Measurements from ENCODE around the gene AOC3. TPM values are rescaled to one million over a fixed set of nuclear protein-coding genes. Genes with fewer than 3 reads are reported as not detected.

Gene AOC3, protein sequence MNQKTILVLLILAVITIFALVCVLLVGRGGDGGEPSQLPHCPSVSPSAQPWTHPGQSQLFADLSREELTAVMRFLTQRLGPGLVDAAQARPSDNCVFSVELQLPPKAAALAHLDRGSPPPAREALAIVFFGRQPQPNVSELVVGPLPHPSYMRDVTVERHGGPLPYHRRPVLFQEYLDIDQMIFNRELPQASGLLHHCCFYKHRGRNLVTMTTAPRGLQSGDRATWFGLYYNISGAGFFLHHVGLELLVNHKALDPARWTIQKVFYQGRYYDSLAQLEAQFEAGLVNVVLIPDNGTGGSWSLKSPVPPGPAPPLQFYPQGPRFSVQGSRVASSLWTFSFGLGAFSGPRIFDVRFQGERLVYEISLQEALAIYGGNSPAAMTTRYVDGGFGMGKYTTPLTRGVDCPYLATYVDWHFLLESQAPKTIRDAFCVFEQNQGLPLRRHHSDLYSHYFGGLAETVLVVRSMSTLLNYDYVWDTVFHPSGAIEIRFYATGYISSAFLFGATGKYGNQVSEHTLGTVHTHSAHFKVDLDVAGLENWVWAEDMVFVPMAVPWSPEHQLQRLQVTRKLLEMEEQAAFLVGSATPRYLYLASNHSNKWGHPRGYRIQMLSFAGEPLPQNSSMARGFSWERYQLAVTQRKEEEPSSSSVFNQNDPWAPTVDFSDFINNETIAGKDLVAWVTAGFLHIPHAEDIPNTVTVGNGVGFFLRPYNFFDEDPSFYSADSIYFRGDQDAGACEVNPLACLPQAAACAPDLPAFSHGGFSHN
- 10 to 100 TPM; 56.6 to 96.4 TPM for total RNA-seq
- long read RNA-seq, full-length matches to known transcripts: 8 of 28 reads
- long read RNA-seq, partial matches to known transcripts: 20 of 28 reads
- long read RNA-seq, other reads (novel, unspliced or antisense): 0 of 28 reads

- intact Hi-C loops (cut with DNase I): no loop called here
- DNase-seq: peak; percentile 54
These were observed at the start of gene AOC3 for GRCh38 chr17:42850954-42851353. Gene AOC3, plus strand, starts transcription at chr17:42851199. Its CDS starts 145 bp downstream, at chr17:42851344.

GRCh38 chr17:42803074-42803883, 47.7 kb upstream of the AOC3 start:
- intact Hi-C loops (cut with DNase I): no loop called here
- no peak for DNase-seq
- no peak for ATAC-seq

More at GRCh38 chr17:42850954-42851353, at the start of gene AOC3:
- peak; percentile 49 to 58 for ATAC-seq

DNA sequence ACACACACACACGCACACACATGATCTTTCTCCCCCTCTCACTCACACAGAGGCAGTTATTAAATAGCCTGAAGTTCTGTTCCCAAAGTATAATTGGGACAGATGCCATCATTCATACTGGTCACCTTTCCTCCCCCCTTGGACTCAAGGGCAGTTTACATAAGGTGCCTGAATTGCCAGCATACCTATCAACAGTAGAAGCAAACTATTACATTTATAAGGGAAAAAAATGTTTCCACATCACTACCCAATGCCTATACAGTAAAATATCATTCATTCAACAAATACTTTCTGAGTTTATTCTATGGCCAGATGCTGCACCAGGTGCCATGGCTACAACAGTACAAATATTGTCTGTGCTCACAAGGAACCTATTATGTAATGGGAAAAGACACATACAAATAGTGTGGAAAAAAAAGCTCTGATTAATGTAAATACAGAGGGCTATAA, 46.1 kb upstream of the AOC3 start:
- DNase-seq: no peak
- intact Hi-C loops (cut with DNase I): no loop called here
- ATAC-seq: no peak

- ATAC-seq (no peak), DNase-seq (no peak)
- intact Hi-C loops (cut with DNase I): no loop called here
These were observed 44.8 kb upstream of the AOC3 start for GRCh38 chr17:42806249-42806648.

DNA sequence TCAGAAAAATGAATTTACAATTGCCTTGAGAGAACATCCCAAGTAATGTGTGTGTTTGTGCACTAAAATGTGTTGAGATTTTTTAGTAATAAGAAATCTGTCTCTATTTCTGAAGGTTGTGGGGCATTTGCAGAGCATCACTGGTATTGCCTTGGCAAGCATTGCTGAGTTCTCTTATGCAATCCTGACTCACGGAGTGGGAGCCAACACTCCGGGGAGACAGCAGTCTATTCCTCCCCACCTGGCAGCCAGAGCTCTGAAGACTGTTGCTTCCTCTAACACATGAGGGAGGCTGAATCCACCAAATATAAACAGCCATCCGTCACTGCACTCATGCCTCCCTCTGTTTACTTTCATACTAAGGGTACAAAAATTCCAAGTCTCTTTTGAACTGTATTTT, 41.7 kb upstream of the AOC3 start:
- peak; percentile 46 for DNase-seq
- peak; percentile 55 to 96 for ATAC-seq
- intact Hi-C loops (cut with DNase I): no loop called here

GRCh38 chr17:42814633-42815399, 36.2 kb upstream of the AOC3 start:
- DNase-seq (no peak), ATAC-seq (peak in 1 of 2 donors; percentile 34)
- intact Hi-C loops (cut with DNase I): no loop called here

- no peak for DNase-seq
- intact Hi-C loops (cut with DNase I): no loop called here
These were observed 33.1 kb upstream of the AOC3 start for GRCh38 chr17:42817866-42818265.

DNA sequence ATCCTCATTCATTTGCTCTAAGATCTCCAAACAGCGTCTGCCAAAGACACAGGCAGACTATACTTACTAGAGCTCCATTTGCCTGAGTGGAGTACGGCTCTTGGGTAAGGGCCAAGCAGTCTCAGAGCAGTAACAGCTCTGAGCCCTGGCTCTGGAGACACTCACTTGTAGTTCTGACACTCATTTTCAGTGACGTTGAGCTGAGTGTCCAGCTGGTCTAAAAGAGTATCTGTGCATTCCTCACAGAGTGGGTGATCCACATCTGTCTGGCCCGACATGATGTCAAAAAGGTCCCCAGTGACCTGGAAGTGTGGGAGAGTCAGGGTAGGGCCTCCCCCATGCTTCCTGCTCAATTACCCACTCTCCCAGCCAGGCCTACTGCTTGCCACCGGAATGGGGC, 32.6 kb upstream of the AOC3 start:
- intact Hi-C loops (cut with DNase I): no loop called here
- ATAC-seq (no peak), DNase-seq (no peak)

More at GRCh38 chr17:42817866-42818265, 33.1 kb upstream of the AOC3 start:
- ATAC-seq: no peak

DNA sequence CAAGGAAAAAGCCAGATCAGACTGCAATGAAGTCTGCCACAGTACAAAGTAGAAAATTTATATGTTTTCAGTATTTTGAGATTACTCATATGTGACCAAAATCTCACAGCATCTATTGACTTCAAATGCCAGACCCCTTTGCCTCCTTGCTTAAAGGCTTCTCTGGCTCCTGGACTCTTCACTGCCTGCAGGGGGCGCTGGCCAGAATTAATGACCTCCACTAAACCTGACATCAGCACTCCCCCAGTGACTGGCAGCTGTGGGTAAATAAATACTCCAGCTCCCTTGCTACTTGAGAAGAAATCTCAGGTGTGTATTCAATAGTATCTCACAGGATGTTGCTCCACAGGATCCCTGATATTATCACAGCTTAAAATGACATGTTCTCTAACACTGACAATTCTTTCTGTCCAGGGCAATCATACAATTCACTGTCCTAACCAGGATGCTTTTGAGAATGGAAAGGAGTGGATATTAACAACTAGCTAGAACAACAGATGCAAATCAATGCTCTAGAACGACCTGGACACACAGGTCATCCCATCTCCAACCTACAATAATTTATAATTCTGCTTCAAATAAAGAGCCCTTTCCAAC, 31.0 kb upstream of the AOC3 start:
- DNase-seq (peak; percentile 58), ATAC-seq (no peak)
- intact Hi-C loops (cut with DNase I): loop anchor here in 1 of 2 donors (5.0 kb wide), 1 partner anchor 98 kb away; no protein-coding TSS in a partner anchor

GRCh38 chr17:42821176-42821575, 29.8 kb upstream of the AOC3 start:
- ATAC-seq: no peak
- intact Hi-C loops (cut with DNase I): loop anchor here in 1 of 2 donors (5.0 kb wide), 1 partner anchor 99 kb away; no protein-coding TSS in a partner anchor
- no peak for DNase-seq

GRCh38 chr17:42827472-42827871, 23.5 kb upstream of the AOC3 start:
- ATAC-seq: no peak
- DNase-seq: no peak
- intact Hi-C loops (cut with DNase I): no loop called here

- DNase-seq: no peak
- no peak for ATAC-seq
- intact Hi-C loops (cut with DNase I): no loop called here
These were observed 20.0 kb upstream of the AOC3 start for GRCh38 chr17:42830971-42831370.

DNA sequence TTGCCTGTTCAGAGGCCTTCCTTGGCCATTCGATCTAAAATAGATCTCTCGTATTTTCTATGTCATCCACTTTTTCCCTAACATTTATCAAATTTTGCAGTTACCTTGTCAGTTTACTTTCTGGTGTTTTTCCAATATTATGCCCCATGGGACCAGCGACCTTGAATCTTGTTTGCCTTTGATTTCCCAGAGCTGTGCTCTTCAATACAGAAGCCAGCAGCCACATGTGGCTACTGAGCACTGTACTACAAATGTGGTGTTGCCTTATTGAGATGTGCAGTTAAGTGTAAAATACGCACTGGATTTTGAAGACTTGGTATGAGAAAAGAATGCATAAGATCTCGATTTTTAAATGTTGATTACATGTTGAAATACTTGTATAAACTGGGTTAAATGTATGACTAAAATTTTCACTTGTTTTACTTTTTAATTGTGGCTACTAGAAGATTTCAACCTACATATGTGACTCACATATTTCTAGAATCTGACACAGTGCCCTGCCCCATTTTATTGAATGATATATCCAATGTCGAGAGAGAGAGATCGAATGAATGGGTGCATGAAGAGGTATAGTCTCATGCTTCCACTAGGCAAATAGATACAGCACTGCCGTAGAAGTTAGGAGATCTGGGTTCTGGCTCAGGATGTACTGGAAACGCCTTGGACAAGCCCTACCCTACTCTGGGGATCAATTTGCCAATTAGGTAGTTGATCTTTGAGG, 18.6 kb upstream of the AOC3 start:
- DNase-seq (no peak), ATAC-seq (peak; percentile 4 to 8)
- intact Hi-C loops (cut with DNase I): no loop called here

DNA sequence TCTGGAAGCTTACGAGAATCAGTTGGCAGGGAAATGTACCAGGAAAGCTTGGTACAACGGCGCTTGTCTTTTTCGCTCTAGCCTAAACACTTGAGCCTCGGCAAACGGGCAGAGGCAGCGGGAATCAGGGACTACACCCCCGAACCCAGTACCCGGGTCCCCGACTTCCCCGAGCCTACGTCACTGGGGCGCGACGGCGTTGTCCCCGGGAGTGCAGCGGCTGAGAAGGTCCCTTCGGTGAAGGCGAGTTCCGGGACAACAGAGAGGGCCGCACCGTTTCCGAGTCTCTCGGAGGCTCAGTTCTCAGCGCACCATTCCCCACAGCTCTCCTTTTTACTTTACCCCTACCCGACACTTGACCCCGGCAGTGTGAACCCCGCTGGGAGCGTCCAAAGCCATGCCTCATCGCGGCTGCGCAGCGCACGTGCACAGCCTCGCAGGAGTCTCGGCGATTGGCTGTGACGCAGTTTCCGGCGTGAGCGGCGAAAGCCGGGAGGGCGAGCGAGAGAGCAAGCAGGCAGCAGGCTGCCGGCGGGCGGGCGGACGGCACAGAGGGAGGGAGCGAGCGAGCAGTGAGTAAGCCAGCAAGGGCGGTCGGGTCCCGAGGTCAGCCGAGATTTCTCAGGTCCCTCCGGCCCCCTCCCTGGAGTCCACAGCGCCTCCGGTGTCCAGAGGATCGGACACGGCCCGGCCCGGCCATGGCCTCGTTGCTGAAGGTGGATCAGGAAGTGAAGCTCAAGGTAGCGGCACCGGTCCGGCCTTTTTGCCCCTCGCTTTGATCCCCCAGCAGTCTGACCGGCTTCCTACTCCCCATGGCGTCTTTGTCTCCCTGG, 17.8 kb upstream of the AOC3 start, which contains the start of gene PSME3:
Gene PSME3, plus strand, starts transcription at position 464 of the 833 bp plus-strand sequence. Its CDS starts 235 bp downstream, at position 699.
- intact Hi-C loops (cut with DNase I): no loop called here
- ATAC-seq (peak; percentile 98), DNase-seq (peak; percentile 96)

DNA sequence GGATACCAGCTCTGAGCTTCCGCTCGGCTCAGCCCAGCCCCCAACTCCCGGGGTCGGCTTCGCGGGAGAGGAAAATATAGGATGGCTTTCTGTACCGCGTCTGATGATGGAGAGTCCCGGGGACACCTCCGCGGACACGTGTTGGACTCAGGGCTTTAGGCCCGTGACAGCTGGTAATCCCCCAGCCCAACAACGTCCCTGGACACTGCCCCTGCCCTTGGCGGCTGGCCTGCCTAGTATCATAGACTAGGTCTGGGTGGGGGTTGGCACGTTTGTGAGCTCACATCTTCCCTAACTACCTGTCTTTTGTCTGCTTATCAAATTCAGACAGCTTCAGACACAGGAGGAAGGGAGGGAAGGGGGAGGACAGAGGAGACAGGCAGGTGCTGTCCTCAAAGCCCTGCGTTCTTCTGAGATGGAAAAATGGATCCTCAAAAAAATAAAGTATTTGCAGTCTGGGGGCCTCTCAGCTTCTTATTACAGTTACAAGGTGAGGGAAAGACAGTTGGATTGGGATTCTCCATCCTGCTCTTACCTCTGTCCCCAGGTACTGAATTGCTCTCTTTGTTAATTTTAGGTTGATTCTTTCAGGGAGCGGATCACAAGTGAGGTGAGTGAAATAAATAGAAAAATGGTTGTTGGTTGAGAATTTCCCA, 17.1 kb upstream of the AOC3 start:
- intact Hi-C loops (cut with DNase I): no loop called here
- DNase-seq (no peak), ATAC-seq (peak; percentile 9 to 14)

DNA sequence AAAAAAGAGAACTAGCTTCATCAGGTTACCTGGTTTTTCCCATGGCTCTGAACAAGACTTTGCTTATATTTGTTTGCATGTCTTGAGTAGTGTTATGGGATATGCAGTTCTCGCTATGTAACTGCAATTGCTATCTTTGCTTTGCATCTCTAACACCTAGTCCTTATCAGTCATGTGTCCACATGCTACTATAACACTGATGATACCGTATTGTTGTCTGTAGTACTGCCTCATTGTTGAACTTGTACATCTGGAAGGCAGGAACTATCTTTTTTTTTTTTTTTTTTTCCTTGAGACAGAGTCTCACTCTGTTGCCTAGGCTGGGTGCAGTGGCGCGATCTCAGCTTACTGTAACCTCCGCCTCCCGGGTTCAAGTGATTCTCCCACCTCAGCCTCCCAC, 15.3 kb upstream of the AOC3 start:
- no peak for DNase-seq
- intact Hi-C loops (cut with DNase I): no loop called here

More for the DNA sequence above, 15.3 kb upstream of the AOC3 start:
- no peak for ATAC-seq

Data from left cardiac atrium (tissue), 4 donors.